ENCODE data around the gene CGB8. TPM values are rescaled to one million over a fixed set of nuclear protein-coding genes. Genes with fewer than 3 reads are reported as not detected.

Gene CGB8
- total RNA-seq, 3 donors from 2014 or later (not counting 1 experiment from before 2014, with no cell fraction given): not detected

- intact Hi-C loops (cut with micrococcal nuclease): no loop called here
- Histone ChIP-seq H3K27ac (ENCODE audit: low read length) (no peak overlapping the region), H3K36me3 (ENCODE audit: control insufficient read depth, insufficient read depth, low read length) (no peaks in the 10 kb centered on the region), H3K27me3 (ENCODE audit: control insufficient read depth, insufficient read depth, low read length) (peaks cover 22% of the 10 kb centered on the region), H3K4me3 (ENCODE audit: low read length) (no peak overlapping the region), H3K4me1 (ENCODE audit: control insufficient read depth, insufficient read depth, low read length) (peaks cover 6% of the 10 kb centered on the region), H3K9me3 (ENCODE audit: control insufficient read depth, insufficient read depth, low read length) (no peaks in the 10 kb centered on the region)
- WGBS (ENCODE audit: insufficient coverage): 12% methylated on average over 93 of the region's 93 CpGs
- H3K36me3 Mint-ChIP-seq: no peaks in the 10 kb centered on the region
- H3K4me1 Mint-ChIP-seq: peaks cover 8 to 17% of the 10 kb centered on the region in 2 donors
- ATAC-seq: peak; percentile 27 to 75 (median 31)
- H3K4me3 Mint-ChIP-seq: peak overlapping the region; percentile 57
- H3K27ac Mint-ChIP-seq: no peak overlapping the region
- no peak for TF ChIP-seq CTCF (IDR thresholded peaks at IDR 0.05)
- H3K27me3 Mint-ChIP-seq (ENCODE audit: low read depth in 2 of 2): peaks cover 57 to 61% of the 10 kb centered on the region in 2 donors
- no peaks in the 10 kb centered on the region for H3K9me3 Mint-ChIP-seq
- peak in 1 of 2 donors; percentile 38 for DNase-seq
Measured at GRCh38 chr19:49071860-49072547, 23.1 kb upstream of the CGB8 start.

- ATAC-seq (no peak), DNase-seq (no peak)
- peaks cover 8 to 17% of the 10 kb centered on the region in 2 donors for H3K4me1 Mint-ChIP-seq
- H3K9me3 ChIP-seq (ENCODE audit: control insufficient read depth, insufficient read depth, low read length): no peaks in the 10 kb centered on the region
- no peaks in the 10 kb centered on the region for H3K9me3 Mint-ChIP-seq
- H3K27ac ChIP-seq (ENCODE audit: low read length): no peak overlapping the region
- H3K27me3 Mint-ChIP-seq (ENCODE audit: low read depth in 2 of 2): peaks cover 66 to 72% of the 10 kb centered on the region in 2 donors
- H3K27ac Mint-ChIP-seq: no peak overlapping the region
- H3K4me3 Mint-ChIP-seq: peak overlapping the region; percentile 30
- H3K36me3 Mint-ChIP-seq: no peaks in the 10 kb centered on the region
- peaks cover 27% of the 10 kb centered on the region for H3K27me3 ChIP-seq (ENCODE audit: control insufficient read depth, insufficient read depth, low read length)
- H3K36me3 ChIP-seq (ENCODE audit: control insufficient read depth, insufficient read depth, low read length): no peaks in the 10 kb centered on the region
- no peak overlapping the region for H3K4me3 ChIP-seq (ENCODE audit: low read length)
- 97% methylated on average over 21 of the region's 21 CpGs for WGBS (ENCODE audit: insufficient coverage)
- intact Hi-C loops (cut with micrococcal nuclease): no loop called here
- TF ChIP-seq CTCF (IDR thresholded peaks at IDR 0.05): no peak
- peaks cover 6% of the 10 kb centered on the region for H3K4me1 ChIP-seq (ENCODE audit: control insufficient read depth, insufficient read depth, low read length)
Measured at GRCh38 chr19:49070416-49070815, 21.5 kb upstream of the CGB8 start.

GRCh38 chr19:49069026-49069425 lies 20.1 kb upstream of the CGB8 start:
- Histone ChIP-seq H3K27me3 (ENCODE audit: control insufficient read depth, insufficient read depth, low read length) (peaks cover 24% of the 10 kb centered on the region), H3K36me3 (ENCODE audit: control insufficient read depth, insufficient read depth, low read length) (no peaks in the 10 kb centered on the region), H3K27ac (ENCODE audit: low read length) (no peak overlapping the region), H3K9me3 (ENCODE audit: control insufficient read depth, insufficient read depth, low read length) (no peaks in the 10 kb centered on the region), H3K4me1 (ENCODE audit: control insufficient read depth, insufficient read depth, low read length) (peaks cover 6% of the 10 kb centered on the region), H3K4me3 (ENCODE audit: low read length) (no peak overlapping the region)
- Mint-ChIP-seq H3K27me3 (ENCODE audit: low read depth in 2 of 2) (peaks cover 65 to 67% of the 10 kb centered on the region in 2 donors), H3K4me1 (peaks cover 8 to 12% of the 10 kb centered on the region in 2 donors), H3K36me3 (no peaks in the 10 kb centered on the region), H3K27ac (no peak overlapping the region), H3K4me3 (no peak overlapping the region), H3K9me3 (no peaks in the 10 kb centered on the region)
- ATAC-seq (no peak), DNase-seq (no peak)
- intact Hi-C loops (cut with micrococcal nuclease): no loop called here
- no peak for TF ChIP-seq CTCF (IDR thresholded peaks at IDR 0.05)
- 94% methylated on average over 9 of the region's 9 CpGs for WGBS (ENCODE audit: insufficient coverage)

DNA sequence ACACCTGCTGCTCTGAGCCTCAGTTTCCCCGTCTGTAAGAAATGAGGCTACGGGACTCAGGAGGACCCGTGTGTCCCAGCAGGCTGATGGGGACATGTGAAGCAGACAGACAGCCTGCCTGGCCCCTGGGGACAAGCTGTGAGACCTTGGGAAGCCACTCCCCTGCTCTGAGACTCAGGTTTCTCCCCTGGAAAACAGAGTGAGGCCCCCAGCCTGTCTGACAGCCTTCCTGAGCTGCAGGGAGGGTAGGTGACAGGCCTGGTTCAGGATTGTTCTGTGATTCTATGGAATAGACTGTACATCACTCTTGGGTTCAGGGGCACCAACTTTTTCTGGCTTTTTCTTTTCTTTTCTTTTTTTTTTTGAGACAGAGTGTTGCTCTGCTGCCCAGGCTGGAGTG lies 18.6 kb upstream of the CGB8 start:
- H3K27me3 ChIP-seq (ENCODE audit: control insufficient read depth, insufficient read depth, low read length): peaks cover 11% of the 10 kb centered on the region

More for the DNA sequence above, 18.6 kb upstream of the CGB8 start:
- WGBS (ENCODE audit: insufficient coverage): 68% methylated on average over 3 of the region's 3 CpGs
- Histone ChIP-seq H3K4me1 (ENCODE audit: control insufficient read depth, insufficient read depth, low read length) (no peaks in the 10 kb centered on the region), H3K27ac (ENCODE audit: low read length) (no peak overlapping the region), H3K36me3 (ENCODE audit: control insufficient read depth, insufficient read depth, low read length) (no peaks in the 10 kb centered on the region), H3K4me3 (ENCODE audit: low read length) (no peak overlapping the region), H3K9me3 (ENCODE audit: control insufficient read depth, insufficient read depth, low read length) (no peaks in the 10 kb centered on the region)
- intact Hi-C loops (cut with micrococcal nuclease): no loop called here
- no peak overlapping the region for H3K27ac Mint-ChIP-seq
- H3K9me3 Mint-ChIP-seq: no peaks in the 10 kb centered on the region
- H3K27me3 Mint-ChIP-seq (ENCODE audit: low read depth in 2 of 2): peaks cover 51 to 53% of the 10 kb centered on the region in 2 donors
- DNase-seq (no peak), ATAC-seq (no peak)
- no peak for TF ChIP-seq CTCF (IDR thresholded peaks at IDR 0.05)
- peaks cover under 1% of the 10 kb centered on the region in 2 donors for H3K4me1 Mint-ChIP-seq
- no peaks in the 10 kb centered on the region for H3K36me3 Mint-ChIP-seq
- no peak overlapping the region for H3K4me3 Mint-ChIP-seq

Data from natural killer cell (primary cell).